HCT116 (cell line): ENCODE results near the gene EYA4. TPM values are rescaled to one million over a fixed set of nuclear protein-coding genes. Genes with fewer than 3 reads are reported as not detected.

Source experiments
- ATAC-seq: fragments of 200-7000 bp; cut with Tn5 transposase; 2 replicates; pipeline ENCODE4 v1.9.1; 2020; ENCODE audit warnings: mild to moderate bottlenecking, moderate library complexity
- BruUV-seq: library from RNA; stranded (reverse); fragments of 400-500 nt; replicated peaks from 2 replicates; lab custom pipeline; 2021; lab: Mats Ljungman, UMichigan
- CTCF ChIA-PET: fragments of 300-600 bp; sonication (Branson Sonifier 250); formaldehyde crosslinking; loops from one replicate; lab custom pipeline; 2021; ENCODE audit warnings: antibody characterized with exemption; lab: Charles Lee
- POLR2A ChIA-PET: fragments of 300-600, 350-600 bp; sonication (Branson Sonifier 250); formaldehyde crosslinking; loops from one replicate; lab custom pipeline; 2021; ENCODE audit warnings: antibody characterized with exemption; lab: Charles Lee
- RAD21 ChIA-PET, 2 experiments: fragments of 300-600 bp; sonication (Branson Sonifier 250); formaldehyde crosslinking; loops; one replicate each; lab custom pipeline; 2023; ENCODE audit warnings: low total read pairs in 2 of 2; ENCODE audit not compliant: uncharacterized antibody in 2 of 2, unreplicated experiment in 2 of 2, low non-redundant PET in 1 of 2; lab: Charles Lee
- DNase-seq: peaks from one replicate; pipeline ENCODE4 v3.0.0-alpha.2; 2010; ENCODE audit warnings: low read depth, low spot score
- H2AFZ ChIP-seq: fragments of 200-600 bp; shearing (Covaris generic), sonication (generic); 2 replicates; pipeline ENCODE4 v1.6.1; 2017; ENCODE audit warnings: low read depth, mixed run types, mixed read lengths, antibody characterized with exemption, low read length; ENCODE audit not compliant: poor library complexity, severe bottlenecking
- H3K27ac ChIP-seq: 2 replicates; pipeline ENCODE4 v1.5.1; 2012; ENCODE audit warnings: low read depth, low read length
- H3K27me3 ChIP-seq: fragments of 200-600 bp; sonication (generic); 2 replicates; pipeline ENCODE4 v1.6.1; 2016; ENCODE audit warnings: mixed run types, low read length, mixed read lengths; ENCODE audit not compliant: insufficient read depth
- H3K36me3 ChIP-seq, 2 experiments: fragments of 200-500 bp in 1 of 2; fragments of 200-600 bp in 1 of 2; sonication (Bioruptor generic) in 1 of 2; sonication (generic) in 1 of 2; 2 replicates each; pipeline versions ENCODE4 v1.5.1 to v1.6.1; 2014 to 2016; ENCODE audit warnings: low read length in 2 of 2, inconsistent platforms in 1 of 2, mixed read lengths in 1 of 2, mixed run types in 1 of 2; ENCODE audit not compliant: insufficient read depth in 2 of 2, control insufficient read depth in 1 of 2
- H3K4me1 ChIP-seq, 2 experiments: fragments of 200-600 bp in 1 of 2; sonication (generic) in 1 of 2; 2 replicates each; pipeline versions ENCODE4 v1.5.1 to v1.6.1; 2012 to 2017; ENCODE audit warnings: low read length in 2 of 2, inconsistent platforms in 1 of 2, mild to moderate bottlenecking in 1 of 2, mixed read lengths in 1 of 2, mixed run types in 1 of 2, moderate library complexity in 1 of 2; ENCODE audit not compliant: insufficient read depth in 2 of 2, control insufficient read depth in 1 of 2
- H3K4me2 ChIP-seq: fragments of 200-600 bp; sonication (generic); 2 replicates; pipeline ENCODE4 v1.6.1; 2017; ENCODE audit warnings: mixed run types, low read length, mixed read lengths
- H3K4me3 ChIP-seq, 2 experiments: fragments of 200-600 bp in 1 of 2; sonication (generic) in 1 of 2; replicated peaks in 1 of 2; 2 replicates each; pipeline ENCODE4 v1.5.1; 2011 to 2016; ENCODE audit warnings: low read length in 2 of 2, control low read depth in 1 of 2, low read depth in 1 of 2, mild to moderate bottlenecking in 1 of 2, mixed read lengths in 1 of 2, mixed run types in 1 of 2
- H3K79me2 ChIP-seq: fragments of 200-600 bp; sonication (generic); 2 replicates; pipeline ENCODE4 v1.6.1; 2017; ENCODE audit warnings: mild to moderate bottlenecking, mixed run types, low read length, moderate library complexity, mixed read lengths; ENCODE audit not compliant: insufficient read depth
- H3K9ac ChIP-seq: fragments of 200-600 bp; sonication (generic); 2 replicates; pipeline ENCODE4 v1.6.1; 2016; ENCODE audit warnings: low read length, mixed read lengths
- H3K9me2 ChIP-seq: fragments of 200-600 bp; sonication (generic), shearing (Covaris generic); 2 replicates; pipeline ENCODE4 v1.6.1; 2017; ENCODE audit warnings: mixed run types, mild to moderate bottlenecking, moderate library complexity; ENCODE audit not compliant: insufficient read depth
- H3K9me3 ChIP-seq, 2 experiments: fragments of 200-500 bp in 1 of 2; fragments of 200-600 bp in 1 of 2; sonication (Bioruptor generic) in 1 of 2; sonication (generic) in 1 of 2; 2 replicates each; pipeline ENCODE4 v1.6.1; 2014 to 2017; ENCODE audit warnings: low read length in 2 of 2, mixed read lengths in 2 of 2, inconsistent platforms in 1 of 2, low read depth in 1 of 2, mild to moderate bottlenecking in 1 of 2, mixed run types in 1 of 2, moderate library complexity in 1 of 2; ENCODE audit not compliant: control insufficient read depth in 1 of 2, insufficient read depth in 1 of 2
- H4K20me1 ChIP-seq: fragments of 200-600 bp; sonication (generic), shearing (Covaris generic); 2 replicates; pipeline ENCODE4 v1.6.1; 2017; ENCODE audit warnings: mixed run types, mild to moderate bottlenecking, moderate library complexity; ENCODE audit not compliant: insufficient read depth
- CEBPB ChIP-seq: IDR thresholded peaks from 2 replicates; pipeline ENCODE4 v1.6.1; 2012; ENCODE audit warnings: low read depth
- EZH2 ChIP-seq: fragments of 200-600 bp; sonication (generic); IDR thresholded peaks from 2 replicates; pipeline ENCODE4 v1.6.1; 2017; ENCODE audit warnings: antibody characterized with exemption, mixed run types
- FOSL1 ChIP-seq: IDR thresholded peaks from 2 replicates; pipeline ENCODE4 v1.6.1; 2012; ENCODE audit warnings: low read depth
- JUND ChIP-seq: IDR thresholded peaks from 2 replicates; pipeline ENCODE4 v1.6.1; 2012
- POLR2A ChIP-seq: IDR thresholded peaks from 2 replicates; pipeline ENCODE4 v1.7.0; 2011; ENCODE audit warnings: borderline replicate concordance; ENCODE audit not compliant: insufficient read depth, insufficient read length; ENCODE audit errors: extremely low read depth
- RAD21 ChIP-seq: IDR thresholded peaks from 2 replicates; pipeline ENCODE4 v1.6.1; 2012; ENCODE audit warnings: low read depth, mild to moderate bottlenecking
- REST ChIP-seq: IDR thresholded peaks from 2 replicates; pipeline ENCODE4 v1.6.1; 2012; ENCODE audit warnings: low read depth
- SP1 ChIP-seq: IDR thresholded peaks from 2 replicates; pipeline ENCODE4 v1.6.1; 2012; ENCODE audit warnings: low read depth
- SRF ChIP-seq: IDR thresholded peaks from 2 replicates; pipeline ENCODE4 v1.6.1; 2012; ENCODE audit warnings: low read depth
- TCF7L2 ChIP-seq: IDR thresholded peaks from 2 replicates; pipeline ENCODE4 v1.7.0; 2011; ENCODE audit warnings: borderline replicate concordance, inconsistent platforms; ENCODE audit not compliant: insufficient read depth, insufficient read length; ENCODE audit errors: extremely low read depth
- YY1 ChIP-seq: IDR thresholded peaks from 2 replicates; pipeline ENCODE4 v1.6.1; 2011; ENCODE audit warnings: low read length, low read depth, moderate library complexity, mild to moderate bottlenecking; ENCODE audit not compliant: insufficient replicate concordance; ENCODE audit errors: extremely low read depth
- ZBTB33 ChIP-seq: IDR thresholded peaks from 2 replicates; pipeline ENCODE4 v1.6.1; 2011; ENCODE audit warnings: mild to moderate bottlenecking, low read length, moderate library complexity; ENCODE audit not compliant: insufficient replicate concordance; ENCODE audit errors: extremely low read depth
- ZFX ChIP-seq: fragments of 450-650 bp; IDR thresholded peaks from 2 replicates; pipeline ENCODE4 v1.6.1; 2017
- ZNF274 ChIP-seq: fragments of 200-500 bp; sonication (Bioruptor generic); IDR thresholded peaks from 2 replicates; pipeline ENCODE4 v1.6.1; 2014; ENCODE audit warnings: mild to moderate bottlenecking, low read depth, low read length, inconsistent platforms
- intact Hi-C: fragments of 100-400 bp; cut with micrococcal nuclease; formaldehyde crosslinking; loops from 2 replicates; pipeline ENCODE4 v1.10.0; 2022
- total RNA-seq: library from RNA; stranded (reverse); gene quantifications from one replicate; pipeline ENCODE4 v1.2.1, GENCODE V29; 2021; ENCODE audit not compliant: unreplicated experiment

Gene EYA4
- total RNA-seq, 1 experiment from 2014 or later = not detected

- TF ChIP-seq TCF7L2 = no peak
- no peak for TF ChIP-seq ZBTB33
- no peak for TF ChIP-seq ZFX
These were observed 912 bp downstream of the EYA4 start (continued) for GRCh38 chr6:133241901-133242636.

- DNase-seq (no peak), ATAC-seq (no peak)
- Histone ChIP-seq H3K4me1 (no peaks in the 10 kb centered on the region), H3K4me3 (no peak overlapping the region), H3K9ac (no peak overlapping the region), H4K20me1 (no peaks in the 10 kb centered on the region), H3K36me3 (no peaks in the 10 kb centered on the region), H3K4me2 (no peak overlapping the region), H3K9me2 (no peaks in the 10 kb centered on the region), H2AFZ (no peak overlapping the region), H3K79me2 (no peaks in the 10 kb centered on the region), H3K27ac (no peak overlapping the region), H3K9me3 (no peaks in the 10 kb centered on the region), H3K27me3 (peaks cover 11% of the 10 kb centered on the region; the same call in 1 of the 2 replicates)
- intact Hi-C loops = no loop called here
- CTCF ChIA-PET = no interaction called here
- POLR2A ChIA-PET = no interaction called here
- RAD21 ChIA-PET = no interaction called here
- BruUV-seq = no TSS peak
- TF ChIP-seq FOSL1 (no peak), REST (no peak), ZNF274 (no peak), POLR2A (no peak), EZH2 (no peak), ZFX (no peak), SRF (no peak), ZBTB33 (no peak), SP1 (no peak), YY1 (no peak), RAD21 (no peak), CEBPB (no peak), JUND (no peak)
These were observed 1.8 kb downstream of the EYA4 start for GRCh38 chr6:133242637-133243585.
